LNCAP (cell line): ENCODE data around the gene ASCL3.

Experiments used
- TF ChIP-seq, protein P1 (sequence below): fragments of 450-650 bp; IDR thresholded peaks from 2 replicates; pipeline ENCODE4 v1.5.1; 2017; ENCODE audit warnings: mild to moderate bottlenecking

Gene ASCL3

DNA sequence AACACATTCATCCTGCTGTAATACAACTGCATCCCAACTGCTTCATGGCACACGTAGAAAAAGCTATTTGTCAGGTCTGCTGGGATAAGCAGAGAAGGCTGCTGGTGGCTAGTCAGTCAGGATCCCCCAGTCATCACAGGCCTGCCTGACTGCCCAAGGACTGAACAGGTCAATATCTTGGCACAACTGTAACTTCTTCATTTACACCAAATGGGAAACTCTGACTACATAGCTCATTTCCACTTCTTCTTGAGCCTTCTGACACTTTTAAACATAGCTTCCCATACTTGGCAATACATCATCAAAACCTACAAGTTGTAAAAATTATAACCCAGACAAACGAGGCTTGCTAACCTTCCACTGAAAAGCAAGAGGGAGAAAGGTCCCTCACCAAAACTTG is 18.6 kb upstream of the ASCL3 start:
- TF ChIP-seq, protein P1, sequence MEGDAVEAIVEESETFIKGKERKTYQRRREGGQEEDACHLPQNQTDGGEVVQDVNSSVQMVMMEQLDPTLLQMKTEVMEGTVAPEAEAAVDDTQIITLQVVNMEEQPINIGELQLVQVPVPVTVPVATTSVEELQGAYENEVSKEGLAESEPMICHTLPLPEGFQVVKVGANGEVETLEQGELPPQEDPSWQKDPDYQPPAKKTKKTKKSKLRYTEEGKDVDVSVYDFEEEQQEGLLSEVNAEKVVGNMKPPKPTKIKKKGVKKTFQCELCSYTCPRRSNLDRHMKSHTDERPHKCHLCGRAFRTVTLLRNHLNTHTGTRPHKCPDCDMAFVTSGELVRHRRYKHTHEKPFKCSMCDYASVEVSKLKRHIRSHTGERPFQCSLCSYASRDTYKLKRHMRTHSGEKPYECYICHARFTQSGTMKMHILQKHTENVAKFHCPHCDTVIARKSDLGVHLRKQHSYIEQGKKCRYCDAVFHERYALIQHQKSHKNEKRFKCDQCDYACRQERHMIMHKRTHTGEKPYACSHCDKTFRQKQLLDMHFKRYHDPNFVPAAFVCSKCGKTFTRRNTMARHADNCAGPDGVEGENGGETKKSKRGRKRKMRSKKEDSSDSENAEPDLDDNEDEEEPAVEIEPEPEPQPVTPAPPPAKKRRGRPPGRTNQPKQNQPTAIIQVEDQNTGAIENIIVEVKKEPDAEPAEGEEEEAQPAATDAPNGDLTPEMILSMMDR: no peak

DNA sequence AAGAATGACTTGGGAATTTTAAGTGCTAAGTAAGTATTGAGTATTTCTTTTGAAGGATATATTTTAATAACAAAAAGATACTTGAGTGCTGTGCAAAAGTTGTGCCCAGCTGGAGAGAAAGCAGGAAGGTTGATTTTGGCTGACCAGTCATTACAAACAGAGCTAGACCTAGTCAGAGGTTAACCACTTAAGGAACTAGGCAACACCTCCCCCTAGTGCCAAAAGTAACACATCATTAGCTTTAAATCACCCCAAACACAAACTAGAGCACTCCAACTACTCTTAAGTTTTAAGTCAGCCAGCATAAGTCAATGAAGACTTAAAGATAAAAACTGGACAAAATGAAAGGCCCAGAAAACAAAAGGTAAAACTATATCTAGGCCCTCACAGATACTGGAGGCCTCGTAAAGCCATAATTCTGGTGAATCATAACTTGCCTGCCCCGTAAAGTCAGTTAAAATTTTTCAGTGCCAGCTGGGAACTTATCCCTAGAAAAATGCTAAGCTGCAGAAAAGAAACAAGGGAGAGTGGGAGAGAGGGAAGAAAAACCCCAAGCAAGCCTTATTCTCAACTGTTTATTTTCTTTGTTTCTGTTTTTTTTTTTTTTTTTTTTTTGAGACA is 16.8 kb upstream of the ASCL3 start:
- TF ChIP-seq, protein P1: peak; percentile 71

DNA sequence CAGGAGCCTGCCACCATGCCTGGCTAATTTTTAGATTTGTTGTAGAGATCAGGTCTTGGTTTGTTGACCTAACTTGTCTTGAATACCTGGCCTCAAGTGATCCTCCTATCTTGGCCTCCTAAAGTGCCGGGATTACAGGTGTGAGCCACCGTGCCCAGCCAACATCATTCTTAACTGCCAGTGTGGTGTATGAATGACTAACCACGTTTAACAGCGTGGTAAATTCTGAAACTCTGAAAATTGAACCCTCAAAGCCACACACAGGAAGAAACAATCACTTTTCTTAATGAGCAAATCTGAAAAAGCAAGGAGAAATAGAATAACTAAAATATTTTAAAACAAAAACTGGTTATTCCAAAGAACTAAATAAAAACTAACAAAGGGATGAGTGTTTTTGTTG is 14.0 kb upstream of the ASCL3 start:
- TF ChIP-seq, protein P1: no peak

DNA sequence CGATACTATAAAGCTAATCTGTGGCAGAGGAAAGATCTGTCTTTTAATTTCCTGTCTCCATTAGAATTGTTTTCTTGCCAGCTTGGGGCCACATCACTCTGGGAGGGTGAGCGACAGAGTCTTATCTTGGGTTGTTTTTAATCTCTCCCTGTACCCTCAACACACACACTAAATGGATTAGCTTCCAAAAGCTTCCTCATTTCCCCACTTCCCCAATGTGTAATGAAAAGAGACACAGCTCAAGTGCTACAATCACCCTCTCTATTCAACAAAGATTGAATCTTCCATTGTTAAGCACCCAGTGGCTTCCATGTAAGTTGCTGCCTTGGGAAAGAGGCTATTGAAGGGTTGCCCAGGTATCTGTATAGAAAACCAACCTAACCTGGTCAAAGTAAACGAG is 6.1 kb upstream of the ASCL3 start:
- TF ChIP-seq, protein P1: no peak

DNA sequence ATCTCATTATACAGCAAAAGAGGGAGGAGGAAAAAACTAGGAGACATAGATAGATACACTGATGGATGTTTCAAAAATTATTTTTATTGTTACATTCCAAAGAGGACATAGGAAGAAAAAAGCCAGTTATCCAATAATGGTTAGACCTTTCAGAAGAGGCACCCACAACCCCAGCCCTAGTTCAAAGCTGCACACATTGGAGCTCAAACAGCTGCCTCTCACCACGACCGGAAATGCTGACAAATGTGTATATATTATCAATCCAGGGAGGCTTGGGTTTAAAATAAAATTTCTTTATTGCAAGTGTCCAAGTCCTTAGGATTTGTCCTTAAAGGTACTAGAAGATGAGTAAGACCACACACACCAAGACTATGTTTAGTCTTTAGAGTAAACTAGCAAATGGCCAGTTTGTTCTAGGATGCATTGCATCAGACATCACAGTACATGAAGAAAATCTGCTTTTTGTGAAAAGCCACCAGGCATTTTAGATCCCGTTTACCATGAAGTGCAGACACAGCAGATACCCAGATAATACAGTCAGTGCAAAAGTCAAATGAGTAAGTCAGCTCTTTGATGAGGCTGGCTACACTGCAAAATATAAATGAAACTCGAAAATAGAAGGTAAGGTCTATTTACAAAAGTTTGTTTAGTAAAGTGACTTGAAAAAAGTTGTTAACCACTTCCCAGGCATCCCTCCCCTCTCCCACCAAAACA is 4.6 kb upstream of the ASCL3 start:
- TF ChIP-seq, protein P1: no peak

DNA sequence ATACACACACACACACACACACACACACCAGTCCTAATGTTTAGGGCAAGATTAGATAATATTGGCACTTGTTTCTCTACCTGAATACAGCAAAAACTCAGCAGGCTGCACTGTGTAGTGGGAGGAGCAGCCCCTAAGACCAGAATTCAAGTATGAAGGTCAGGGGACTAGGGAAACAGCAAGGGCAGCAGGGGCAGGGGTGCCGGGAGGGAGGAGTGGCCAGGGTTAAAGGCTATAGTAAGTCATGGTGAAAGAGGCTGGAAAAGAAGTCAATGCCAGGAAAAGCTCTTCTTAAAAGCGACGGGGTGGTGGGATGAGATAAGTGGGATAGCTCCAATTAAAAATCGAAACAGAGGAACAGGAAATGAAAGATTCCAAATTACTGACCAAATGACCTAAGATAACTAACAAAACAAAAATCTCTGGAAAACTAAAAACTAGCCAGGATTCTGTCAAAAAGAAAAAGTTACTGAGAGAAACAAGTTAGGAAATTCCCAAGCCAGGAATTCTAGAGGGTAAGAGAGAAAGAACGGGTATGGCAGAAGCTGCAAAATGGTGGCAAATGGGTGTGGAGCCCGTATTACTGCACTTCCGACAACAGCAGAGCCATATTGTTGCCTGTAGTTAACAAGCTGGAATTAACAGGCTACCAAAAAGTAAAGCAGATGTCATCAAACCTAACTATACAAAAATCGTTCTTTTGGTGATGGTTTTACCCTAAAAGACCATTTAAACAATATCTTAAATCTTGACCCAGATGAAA is 1.3 kb downstream of the ASCL3 start:
- TF ChIP-seq, protein P1: no peak

DNA sequence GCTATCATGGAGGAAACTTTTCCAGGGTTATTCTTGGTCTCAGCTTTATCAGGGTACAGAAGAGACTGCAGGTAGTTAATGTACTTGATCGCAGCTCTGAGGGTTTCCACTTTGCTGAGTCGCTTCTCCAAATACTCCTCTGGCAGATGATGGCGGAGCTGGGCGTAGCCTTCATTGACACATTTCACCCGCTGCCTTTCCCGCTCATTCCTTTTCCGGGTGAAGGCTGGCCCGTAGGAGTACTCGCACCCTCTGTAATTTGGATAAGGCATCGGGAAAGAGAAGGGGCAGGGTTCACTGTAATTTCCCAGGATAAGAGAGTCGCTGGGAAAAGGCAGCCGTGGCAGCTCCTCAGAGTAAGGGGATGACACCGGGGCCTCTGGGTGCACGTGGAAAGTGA is 5.2 kb downstream of the ASCL3 start:
- TF ChIP-seq, protein P1: no peak
